ENCODE measurements around the gene JAKMIP2.

The JAKMIP2 gene

GRCh38 chr5:147791181-147791580 is 8.7 kb upstream of the JAKMIP2 start:
- in situ Hi-C loops (cut with MboI; ENCODE audit: low sequenced_read_pairs): no loop called here

- in situ Hi-C loops (cut with MboI; ENCODE audit: low sequenced_read_pairs): no loop called here
These were observed 7.3 kb upstream of the JAKMIP2 start for GRCh38 chr5:147789820-147790219.

GRCh38 chr5:147788023-147788422 is 5.5 kb upstream of the JAKMIP2 start:
- in situ Hi-C loops (cut with MboI; ENCODE audit: low sequenced_read_pairs): no loop called here

- in situ Hi-C loops (cut with MboI; ENCODE audit: low sequenced_read_pairs): no loop called here
These were observed 3.6 kb upstream of the JAKMIP2 start for GRCh38 chr5:147786142-147786541.

GRCh38 chr5:147784146-147784987 is 1.8 kb upstream of the JAKMIP2 start:
- in situ Hi-C loops (cut with MboI; ENCODE audit: low sequenced_read_pairs): no loop called here

GRCh38 chr5:147780924-147781573 is 1.5 kb downstream of the JAKMIP2 start:
- in situ Hi-C loops (cut with MboI; ENCODE audit: low sequenced_read_pairs): no loop called here

GRCh38 chr5:147779694-147780093 is 2.8 kb downstream of the JAKMIP2 start:
- in situ Hi-C loops (cut with MboI; ENCODE audit: low sequenced_read_pairs): no loop called here

- in situ Hi-C loops (cut with MboI; ENCODE audit: low sequenced_read_pairs): no loop called here
These were observed 5.5 kb downstream of the JAKMIP2 start for GRCh38 chr5:147776989-147777388.

GRCh38 chr5:147773587-147773986 is 8.9 kb downstream of the JAKMIP2 start:
- in situ Hi-C loops (cut with MboI; ENCODE audit: low sequenced_read_pairs): no loop called here

- in situ Hi-C loops (cut with MboI; ENCODE audit: low sequenced_read_pairs): no loop called here
These were observed 9.4 kb downstream of the JAKMIP2 start for GRCh38 chr5:147773139-147773538.

GRCh38 chr5:147767048-147767447 is 15.5 kb downstream of the JAKMIP2 start:
- in situ Hi-C loops (cut with MboI; ENCODE audit: low sequenced_read_pairs): no loop called here

- in situ Hi-C loops (cut with MboI; ENCODE audit: low sequenced_read_pairs): no loop called here
These were observed 18.6 kb downstream of the JAKMIP2 start for GRCh38 chr5:147763791-147764525.

GRCh38 chr5:147760086-147760875 is 22.2 kb downstream of the JAKMIP2 start:
- in situ Hi-C loops (cut with MboI; ENCODE audit: low sequenced_read_pairs): no loop called here

- in situ Hi-C loops (cut with MboI; ENCODE audit: low sequenced_read_pairs): no loop called here
These were observed 23.1 kb downstream of the JAKMIP2 start for GRCh38 chr5:147759441-147759840.

- in situ Hi-C loops (cut with MboI; ENCODE audit: low sequenced_read_pairs): no loop called here
These were observed 26.0 kb downstream of the JAKMIP2 start for GRCh38 chr5:147756566-147756965.

GRCh38 chr5:147754372-147755122 is 28.0 kb downstream of the JAKMIP2 start:
- in situ Hi-C loops (cut with MboI; ENCODE audit: low sequenced_read_pairs): no loop called here

GRCh38 chr5:147753765-147754164 is 28.8 kb downstream of the JAKMIP2 start:
- in situ Hi-C loops (cut with MboI; ENCODE audit: low sequenced_read_pairs): no loop called here

- in situ Hi-C loops (cut with MboI; ENCODE audit: low sequenced_read_pairs): no loop called here
These were observed 29.8 kb downstream of the JAKMIP2 start for GRCh38 chr5:147752666-147753290.

- in situ Hi-C loops (cut with MboI; ENCODE audit: low sequenced_read_pairs): no loop called here
These were observed 30.5 kb downstream of the JAKMIP2 start for GRCh38 chr5:147752033-147752432.

All from HL-60/S4 (cell line).